Hematopoietic multipotent progenitor cell treated with erythropoietin and hydrocortisone succinate and interleukin-3 and kit ligand, for 17 days (in vitro differentiated cells): ENCODE measurements around the gene HAVCR2.

Experiments
- DNase-seq: peaks from one replicate; pipeline ENCODE4 v3.0.0-alpha.2; 2015; ENCODE audit warnings: low spot score

HAVCR2 gene

DNA sequence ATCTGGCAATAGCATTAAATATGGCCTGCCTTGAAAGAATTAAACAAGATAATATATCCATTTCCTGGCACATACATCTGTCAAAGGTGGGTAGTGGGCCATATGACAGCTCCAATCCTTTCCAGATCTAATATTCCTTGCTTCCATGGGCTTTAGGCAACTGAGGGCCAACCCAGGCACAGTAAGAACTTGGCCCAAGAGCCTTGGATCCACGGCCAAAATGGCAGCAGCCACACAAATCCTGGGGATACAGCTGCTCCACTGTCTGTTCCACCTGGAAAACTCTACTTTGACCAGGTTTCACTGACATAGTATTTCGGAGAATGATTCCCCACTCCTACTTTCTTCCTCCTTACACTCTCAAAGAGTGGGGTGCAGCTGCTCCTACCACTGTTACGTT, 63.2 kb downstream of the HAVCR2 start:
- no peak for DNase-seq

DNA sequence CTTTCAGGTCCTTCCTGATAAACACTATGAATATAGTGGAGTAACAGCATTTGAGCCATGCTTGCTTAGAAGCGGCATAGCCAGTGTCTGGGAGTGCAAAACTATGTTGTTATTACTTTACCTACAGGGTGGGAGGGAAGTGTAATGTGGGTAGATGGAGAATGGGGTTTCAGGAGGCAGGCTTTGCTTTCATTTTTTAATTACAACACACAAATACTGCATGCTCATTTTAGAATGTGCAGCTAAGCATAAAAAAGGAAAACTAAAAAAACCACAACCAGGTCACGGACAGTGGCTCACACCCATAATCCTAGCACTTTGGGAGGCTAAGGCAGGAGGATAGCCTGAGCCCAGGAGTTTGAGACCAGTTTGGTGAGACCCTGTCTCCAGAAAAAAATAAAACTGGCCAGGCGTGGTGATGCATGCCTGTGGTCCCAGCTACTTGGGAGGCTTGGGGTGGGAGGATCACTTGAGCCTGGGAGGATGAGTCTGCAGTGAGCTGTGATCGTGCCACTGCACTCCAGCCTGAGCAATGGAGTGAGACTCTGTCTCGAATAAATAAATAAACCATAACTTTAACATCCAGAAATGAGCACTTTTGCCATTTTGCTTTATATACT, 70.2 kb downstream of the HAVCR2 start:
- DNase-seq, result no peak
